Keratinocyte (primary cell): ENCODE data around the gene NPAS3.

Experiments used
- EZH2 ChIP-seq: IDR thresholded peaks from one replicate; pipeline ENCODE4 v1.6.1; 2012; ENCODE audit warnings: inconsistent platforms, mild to moderate bottlenecking, low read length, moderate library complexity
- TF ChIP-seq, protein P1 (sequence below), 3 experiments: IDR thresholded peaks in 1 of 3; conservative IDR thresholded peaks in 1 of 3; optimal IDR thresholded peaks in 1 of 3; 2 replicates in 2 of 3; 3 replicates in 1 of 3; pipeline versions ENCODE3 to v1.5.1; 2011; ENCODE audit warnings: low read length in 3 of 3, mild to moderate bottlenecking in 3 of 3, moderate library complexity in 2 of 3, control low read depth in 1 of 3, inconsistent platforms in 1 of 3; ENCODE audit not compliant: insufficient read depth in 2 of 3; ENCODE audit errors: extremely low read depth in 1 of 3

DNA sequence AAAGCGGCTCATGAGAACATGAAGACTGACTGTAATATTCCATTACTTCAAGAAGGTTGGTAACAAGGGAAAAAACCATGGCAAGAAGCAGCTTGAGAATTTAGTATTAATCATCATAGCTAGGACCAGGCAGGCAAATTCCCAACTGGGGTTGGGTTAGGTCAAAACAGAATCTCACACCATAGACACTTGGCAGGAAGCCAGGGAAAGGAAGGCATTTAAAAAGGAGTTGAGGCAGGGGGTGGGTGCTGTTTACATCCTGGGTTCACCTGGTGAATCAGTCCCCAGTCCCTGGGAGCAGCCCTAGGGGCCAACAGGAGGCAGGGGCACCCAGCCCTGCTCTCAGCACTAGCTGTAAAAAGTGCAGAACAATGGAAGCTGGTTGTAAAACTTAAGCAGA lies 903.6 kb downstream of the NPAS3 start:
- TF ChIP-seq, protein P1, sequence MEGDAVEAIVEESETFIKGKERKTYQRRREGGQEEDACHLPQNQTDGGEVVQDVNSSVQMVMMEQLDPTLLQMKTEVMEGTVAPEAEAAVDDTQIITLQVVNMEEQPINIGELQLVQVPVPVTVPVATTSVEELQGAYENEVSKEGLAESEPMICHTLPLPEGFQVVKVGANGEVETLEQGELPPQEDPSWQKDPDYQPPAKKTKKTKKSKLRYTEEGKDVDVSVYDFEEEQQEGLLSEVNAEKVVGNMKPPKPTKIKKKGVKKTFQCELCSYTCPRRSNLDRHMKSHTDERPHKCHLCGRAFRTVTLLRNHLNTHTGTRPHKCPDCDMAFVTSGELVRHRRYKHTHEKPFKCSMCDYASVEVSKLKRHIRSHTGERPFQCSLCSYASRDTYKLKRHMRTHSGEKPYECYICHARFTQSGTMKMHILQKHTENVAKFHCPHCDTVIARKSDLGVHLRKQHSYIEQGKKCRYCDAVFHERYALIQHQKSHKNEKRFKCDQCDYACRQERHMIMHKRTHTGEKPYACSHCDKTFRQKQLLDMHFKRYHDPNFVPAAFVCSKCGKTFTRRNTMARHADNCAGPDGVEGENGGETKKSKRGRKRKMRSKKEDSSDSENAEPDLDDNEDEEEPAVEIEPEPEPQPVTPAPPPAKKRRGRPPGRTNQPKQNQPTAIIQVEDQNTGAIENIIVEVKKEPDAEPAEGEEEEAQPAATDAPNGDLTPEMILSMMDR (optimal IDR thresholded peaks at IDR 0.05 in 1 of 3, IDR thresholded peaks at IDR 0.05 in 1 of 3, conservative IDR thresholded peaks at IDR 0.05 in 1 of 3; ENCODE audit: extremely low read depth in 1 of 3, insufficient read depth in 2 of 3, low read length in 3 of 3), result no peak
- TF ChIP-seq EZH2, result no peak
